Kidney capillary endothelial cell (primary cell): ENCODE data around the gene INO80C.
A peak's percentile ranks its signal among the peaks of the same experiment; 100 is the strongest.

Experiments used
- DNase-seq: peaks from one replicate; pipeline ENCODE4 v3.0.0-alpha.2; 2018; ENCODE audit warnings: low spot score

INO80C gene

GRCh38 chr18:35513181-35513936, 15.6 kb upstream of the INO80C start:
- DNase-seq, result no peak

DNA sequence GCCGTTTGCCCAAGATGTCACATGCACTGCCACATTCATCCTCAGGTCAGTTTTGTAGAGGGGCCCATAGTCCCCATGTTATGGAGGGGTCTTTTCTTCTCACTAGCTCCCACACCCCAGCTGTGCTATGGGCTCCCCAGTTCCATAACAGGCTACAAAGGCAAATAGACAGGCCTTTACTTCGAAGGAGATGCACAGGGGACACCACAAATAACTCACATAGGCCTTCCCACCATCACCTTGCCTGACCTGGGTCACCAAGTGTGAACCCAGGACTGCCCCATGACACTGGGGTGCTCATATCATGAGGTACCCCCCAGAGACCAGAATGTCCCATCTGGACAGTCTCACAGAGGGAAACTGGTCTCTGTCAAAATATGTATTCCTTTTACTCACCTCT, 15.0 kb upstream of the INO80C start:
- DNase-seq, result no peak

DNA sequence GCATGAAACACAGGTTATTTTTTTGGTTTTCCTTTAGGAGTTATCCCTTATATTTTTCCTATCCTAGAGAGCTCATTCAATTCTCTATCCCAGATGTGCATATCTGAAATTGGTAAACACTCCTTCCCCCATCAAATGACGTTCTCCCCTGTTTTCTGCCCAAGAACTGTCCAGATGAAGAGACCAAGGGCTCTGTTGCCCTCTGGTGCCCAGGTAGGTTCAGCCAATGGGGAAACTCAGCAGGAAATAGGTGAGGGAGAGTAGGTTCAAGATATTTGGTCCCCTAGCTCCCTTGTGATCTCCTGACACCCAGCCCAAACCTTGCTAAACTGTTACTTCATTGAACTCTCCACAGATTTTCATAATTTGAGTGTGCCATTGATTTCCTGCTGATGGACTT, 14.1 kb upstream of the INO80C start:
- DNase-seq, result no peak

- DNase-seq, result no peak
Measured at GRCh38 chr18:35511428-35511827, 13.7 kb upstream of the INO80C start.

GRCh38 chr18:35510076-35510651, 12.4 kb upstream of the INO80C start:
- DNase-seq, result no peak

DNA sequence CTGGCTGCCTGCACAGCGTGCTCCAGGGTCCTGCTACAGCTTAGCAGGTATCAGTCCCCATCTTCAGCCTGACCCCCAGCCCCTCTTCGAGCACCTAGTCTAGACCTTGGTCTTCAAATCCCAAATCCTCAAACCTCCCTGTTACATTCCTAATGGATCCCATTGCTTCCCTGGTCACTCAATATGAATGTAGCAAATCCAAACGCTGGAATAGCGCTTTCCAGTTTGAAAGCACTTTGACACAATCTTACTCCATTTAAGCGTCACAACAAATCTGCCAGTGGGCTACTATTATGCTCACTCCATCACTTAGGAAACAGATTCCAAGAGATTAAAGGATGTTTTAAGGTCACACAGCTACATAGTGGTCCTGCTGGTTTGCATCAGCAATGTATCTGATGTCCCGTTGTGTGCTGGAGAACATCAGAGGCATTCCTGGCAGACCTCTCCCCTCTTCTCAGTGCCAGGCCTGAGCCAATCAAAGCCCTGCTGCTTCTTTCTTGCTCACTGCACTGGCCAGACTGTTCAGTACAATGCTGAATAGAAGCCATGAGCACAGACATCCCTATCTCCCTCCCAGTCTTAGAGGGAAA, 11.1 kb upstream of the INO80C start:
- DNase-seq, result no peak

- no peak for DNase-seq
Measured at GRCh38 chr18:35508030-35508429, 10.3 kb upstream of the INO80C start.

DNA sequence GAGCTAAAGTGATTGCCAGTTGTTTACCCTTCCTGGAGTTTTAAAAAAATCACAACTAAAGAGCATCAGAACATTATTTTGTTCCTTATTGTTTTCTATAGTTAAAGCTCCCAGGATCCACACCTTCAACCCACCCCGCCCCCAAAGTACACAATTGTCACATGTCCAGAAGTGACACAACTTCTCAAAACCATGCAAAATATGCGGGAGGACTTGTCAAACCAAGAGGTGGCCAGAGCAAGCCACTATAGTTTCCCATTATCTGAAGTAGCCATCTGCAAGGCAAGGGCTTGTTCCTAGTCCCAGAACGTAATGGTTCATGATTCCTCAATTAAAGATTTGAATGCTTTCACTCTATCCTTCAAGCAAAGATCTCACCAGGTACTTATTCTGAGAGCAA, 9.9 kb upstream of the INO80C start:
- DNase-seq, result no peak

GRCh38 chr18:35507192-35507591, 9.4 kb upstream of the INO80C start:
- DNase-seq, result no peak

- DNase-seq, result no peak
Measured at GRCh38 chr18:35506024-35506712, 8.4 kb upstream of the INO80C start.

DNA sequence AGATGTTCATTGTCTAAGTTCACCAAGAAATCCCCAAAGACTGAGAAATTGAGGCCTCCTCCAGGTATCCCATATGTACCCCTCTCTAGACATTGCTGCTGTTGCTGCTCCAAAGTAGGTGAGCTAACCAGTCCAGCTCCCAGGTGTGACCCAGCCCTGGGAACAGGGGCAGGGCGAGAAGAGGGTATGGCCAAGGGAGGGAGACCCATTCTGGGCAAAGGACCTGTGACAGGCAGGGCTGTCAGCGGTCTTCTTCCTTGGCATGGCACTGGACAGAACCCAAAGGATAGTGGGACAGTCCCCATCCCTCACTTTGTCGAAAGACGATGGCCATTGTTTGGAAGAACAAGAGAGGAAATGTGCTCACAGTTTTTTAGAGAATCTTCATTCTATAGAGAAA, 7.2 kb upstream of the INO80C start:
- DNase-seq, result no peak

DNA sequence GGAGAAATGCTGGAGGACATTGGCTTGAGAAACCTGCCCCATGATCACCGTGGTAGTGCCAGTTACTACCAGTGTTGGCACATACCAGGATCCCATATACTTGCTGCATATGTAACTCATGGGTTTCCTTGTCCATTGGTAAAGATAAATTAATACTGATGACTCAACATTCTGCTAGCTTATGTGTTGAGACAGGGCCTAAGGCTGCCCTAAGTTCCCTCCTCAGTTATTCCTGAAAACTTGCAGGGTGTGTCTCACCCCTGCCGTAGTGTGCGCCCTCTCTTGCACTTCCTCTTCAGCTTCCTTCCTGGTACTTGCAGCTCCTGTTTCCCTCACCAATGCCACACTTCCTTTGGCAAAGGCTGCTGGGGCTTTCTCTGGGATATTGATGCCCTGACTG, 4.3 kb upstream of the INO80C start:
- DNase-seq, result no peak

DNA sequence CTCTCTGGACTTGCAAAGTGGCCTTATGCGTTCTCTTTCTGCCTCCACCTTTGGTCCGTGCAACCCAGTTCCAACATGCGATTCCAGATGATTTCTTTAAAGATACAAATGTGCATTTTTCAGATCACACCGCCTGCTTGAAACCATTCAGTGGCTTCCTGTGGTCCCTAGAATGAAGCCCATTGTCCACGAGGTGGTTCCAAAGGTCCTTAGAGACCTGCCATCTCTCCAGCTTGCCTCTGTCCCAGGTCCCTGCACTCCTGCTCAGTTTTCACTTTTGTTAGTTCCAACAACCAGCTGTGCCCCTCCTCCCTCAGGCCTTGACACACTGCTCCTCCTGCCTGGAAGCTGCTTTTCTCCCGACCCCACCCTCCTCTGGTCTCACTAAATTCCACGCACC, 3.6 kb upstream of the INO80C start:
- no peak for DNase-seq

- DNase-seq, result no peak
Measured at GRCh38 chr18:35500113-35500512, 2.4 kb upstream of the INO80C start.

- no peak for DNase-seq
Measured at GRCh38 chr18:35497027-35497369, 762 bp downstream of the INO80C start.

GRCh38 chr18:35495536-35496314, 2.0 kb downstream of the INO80C start:
- DNase-seq, result no peak

DNA sequence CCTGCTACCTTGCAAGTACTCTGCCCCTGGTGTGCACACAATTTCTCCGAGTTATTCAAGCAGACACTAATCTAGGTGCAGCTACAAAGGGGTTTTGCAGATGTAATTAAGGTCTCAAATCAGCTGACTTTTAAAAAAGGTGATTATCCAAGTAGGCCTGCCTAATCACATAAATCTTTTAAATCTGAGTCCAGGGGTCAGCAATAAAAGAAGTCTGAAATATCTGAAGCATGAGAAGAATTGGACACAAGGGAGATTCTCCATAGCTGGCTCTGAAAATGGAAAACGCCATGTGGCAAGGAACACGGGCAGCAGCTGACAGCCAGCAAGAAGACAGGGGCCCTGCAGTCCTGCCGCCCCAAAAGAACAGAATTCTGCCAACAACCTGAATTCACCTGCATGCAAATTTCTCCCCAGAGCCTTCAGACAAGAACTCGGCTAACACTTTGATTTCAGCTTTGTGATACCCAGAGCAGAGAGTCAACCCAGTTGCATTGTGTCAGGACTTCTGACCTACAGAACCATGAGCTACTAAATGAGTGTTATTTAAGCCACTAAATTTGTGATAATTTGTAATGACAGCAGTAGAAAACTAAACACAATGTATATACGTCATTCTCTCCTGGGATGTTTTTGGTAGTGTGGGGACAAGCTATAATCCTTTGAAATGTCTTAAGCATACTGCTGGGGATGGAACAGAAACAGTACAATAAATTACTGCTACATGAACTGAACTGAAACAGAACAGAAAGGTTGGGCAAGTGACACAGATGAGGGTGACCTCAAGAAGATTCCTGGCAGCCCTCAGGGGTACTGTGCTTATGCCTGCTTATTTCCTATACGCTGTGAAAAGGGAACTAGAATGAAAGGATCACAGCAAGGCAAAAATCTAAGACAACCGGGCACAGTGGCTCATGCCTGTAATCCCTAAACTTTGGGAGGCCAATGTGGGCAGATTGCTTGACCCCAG, 3.2 kb downstream of the INO80C start:
- no peak for DNase-seq

DNA sequence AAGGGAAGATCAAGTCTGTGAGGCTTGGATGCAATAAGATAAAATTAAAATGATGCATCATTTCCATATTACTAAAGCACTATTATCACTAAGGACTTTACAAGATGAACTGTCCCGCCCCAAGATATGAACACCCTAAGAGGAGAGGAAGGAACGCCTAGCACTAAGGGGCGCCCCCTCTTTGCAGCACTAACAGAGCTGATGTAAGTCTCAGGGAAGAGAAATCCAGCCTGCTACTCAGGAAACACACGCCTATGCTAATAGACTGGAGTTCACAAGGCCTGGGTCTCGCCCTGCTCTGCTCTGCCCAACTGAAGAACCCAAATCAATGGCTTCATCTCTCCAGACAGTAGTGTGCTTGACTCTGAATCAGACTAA, 6.1 kb downstream of the INO80C start:
- DNase-seq, result peak; percentile 61

GRCh38 chr18:35490894-35491699, 6.7 kb downstream of the INO80C start:
- no peak for DNase-seq

DNA sequence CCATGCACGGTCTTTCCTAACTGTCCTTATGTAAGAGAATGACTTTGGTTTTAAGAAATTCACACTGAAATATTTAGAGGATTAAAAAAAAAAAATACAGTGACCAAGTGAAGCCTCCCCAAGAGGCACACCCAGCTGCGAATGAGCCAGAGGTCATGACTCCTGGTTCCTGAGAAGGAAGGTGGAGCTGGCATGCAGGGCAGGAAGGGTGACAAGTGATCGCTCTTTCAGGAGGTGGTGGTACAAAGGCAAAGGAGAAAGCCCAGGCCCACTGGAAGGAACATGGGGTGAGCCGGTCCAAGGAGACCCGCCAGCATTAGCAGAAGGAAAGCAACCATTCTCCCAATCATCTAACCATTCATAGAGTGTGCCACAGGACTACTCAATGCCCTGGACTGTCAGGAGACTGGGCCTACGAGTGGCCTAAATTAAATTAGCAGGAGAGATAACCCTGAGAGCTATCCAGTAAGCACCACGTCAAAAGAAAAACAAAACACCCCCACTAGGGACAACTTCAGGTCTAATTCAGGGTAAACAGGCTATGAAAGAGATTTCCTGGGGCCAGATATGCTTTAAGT, 7.8 kb downstream of the INO80C start:
- peak; percentile 55 for DNase-seq
